ENCODE data around the gene SLC17A2. TPM values are rescaled to one million over a fixed set of nuclear protein-coding genes. Genes with fewer than 3 reads are reported as not detected.

The SLC17A2 gene
- total and polyA plus RNA-seq, 2 of the 8 experiments (the other 6 are each of a cell fraction or from before 2014, with no cell fraction given): not detected

DNA sequence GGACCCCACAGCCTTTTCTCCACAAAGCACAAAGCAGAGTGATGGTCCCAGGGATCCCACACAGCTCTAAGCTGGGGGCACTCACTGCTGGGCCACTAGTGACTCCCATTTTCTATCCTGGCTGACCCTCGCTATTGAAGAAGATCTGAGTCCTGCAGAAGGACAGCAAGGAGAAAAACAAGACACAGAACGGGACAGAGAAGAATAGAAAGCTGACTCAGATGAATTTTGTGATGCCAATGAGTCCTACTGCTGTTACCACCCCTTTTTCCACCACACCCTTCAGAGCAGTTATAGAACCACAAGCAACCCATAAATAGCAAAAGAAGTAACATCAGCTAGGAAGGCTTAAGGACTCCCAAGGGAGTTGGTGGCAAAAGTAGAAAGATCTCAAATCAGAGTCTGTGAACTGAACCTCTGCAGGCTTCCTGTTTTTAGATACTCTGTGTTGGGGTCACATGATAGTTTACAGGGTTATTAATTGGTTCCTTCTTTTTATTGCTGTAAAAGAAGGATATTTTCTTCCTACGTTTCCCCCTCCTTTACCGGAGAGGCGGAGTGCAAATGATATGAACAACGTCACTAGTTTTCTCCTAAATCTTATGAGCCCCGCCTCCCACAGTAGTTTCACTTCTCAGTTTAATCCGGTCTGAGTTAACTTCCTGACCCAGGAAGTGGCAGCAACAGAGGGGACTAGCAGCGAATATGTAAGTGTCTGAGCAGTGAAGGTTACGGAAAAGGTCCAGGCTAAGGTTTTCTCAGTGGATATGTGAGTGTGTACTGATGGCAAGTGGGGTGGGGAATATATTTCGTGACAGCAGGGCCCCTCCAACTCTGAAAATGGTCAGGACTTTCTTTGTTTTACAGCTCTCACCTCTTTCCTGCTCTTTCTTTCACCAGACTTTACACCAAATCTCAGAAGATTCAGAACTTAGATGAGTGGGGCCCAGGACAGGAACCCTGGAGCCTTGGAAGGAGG lies 31.9 kb upstream of the SLC17A2 start, which contains the start of gene TRIM38:
TSS of gene TRIM38 (plus strand) at position 654 of the 979 bp plus-strand sequence. CDS start 3,721 bp downstream, outside the sequence.
- Histone ChIP-seq H3K4me3 (ENCODE audit: extremely low read depth in 1 of 4, insufficient read depth in 2 of 4, low read depth in 3 of 4, low read length in 4 of 4) (peak within 1 kb of the TSS; percentile 38 to 51 (median 42); a peak in 7 of 8 replicates), H3K27ac (ENCODE audit: low read depth, low read length) (no peak within 1 kb of the TSS), H2AFZ (ENCODE audit: low read length) (peak within 1 kb of the TSS; percentile 37; the same call in 1 of the 2 replicates)

More for the DNA sequence above, 31.9 kb upstream of the SLC17A2 start, which contains the start of gene TRIM38:
- WGBS, 2 experiments (ENCODE audit: extremely low coverage in 1 of 2, insufficient coverage in 1 of 2, insufficient read length in 1 of 2, insufficient replicate concordance in 2 of 2, low coverage in 1 of 2, low lambda C conversion rate in 2 of 2, missing lambda C conversion rate in 1 of 2): 50% methylated on average over 11 of the region's 11 CpGs; no CpG with 5 or more reads in 1 of the 2 experiments
- FAIRE-seq: no peak
- CTCF ChIA-PET (ENCODE audit: partially characterized antibody): interaction anchor here (0.8 to 2.9 kb wide), 8 partner anchors 10 to 64 kb away, joined by 3 to 12 read pairs (median 4); no protein-coding TSS in a partner anchor
- no peak within 1 kb of the TSS for H2BK15ac ChIP-seq (ENCODE audit: low read length)
- peaks cover 4% of the 10 kb centered on the region for H3K23me2 ChIP-seq (ENCODE audit: low read depth, low read length)
- H3K14ac ChIP-seq (ENCODE audit: insufficient read length): no peak within 1 kb of the TSS
- no peak within 1 kb of the TSS for H3K23ac ChIP-seq (ENCODE audit: insufficient read length)
- H3K27me3 ChIP-seq (replicated peaks in 1 of 4; ENCODE audit: control insufficient read depth in 3 of 4, extremely low read depth in 1 of 4, insufficient read depth in 3 of 4, low read length in 3 of 4): peaks cover 0 to 2% (median 0%) of the 10 kb centered on the region in 4 experiments; a peak in 4 of 7 replicates
- no peaks in the 10 kb centered on the region; a peak in 1 of 4 replicates for H3K9me3 ChIP-seq (ENCODE audit: insufficient read depth in 2 of 2, low read depth in 1 of 2, low read length in 1 of 2)
- POLR2A ChIA-PET (ENCODE audit: partially characterized antibody): interaction anchor here (0.9 to 2.5 kb wide), 4 partner anchors 11 to 69 kb away, joined by 3 to 6 read pairs (median 3); a partner anchor contains a TSS
- peak within 1 kb of the TSS; percentile 76 to 87 for H3K4me2 ChIP-seq (ENCODE audit: insufficient read depth in 1 of 2, low read depth in 2 of 2, low read length in 2 of 2)
- no peak within 1 kb of the TSS for H4K8ac ChIP-seq (ENCODE audit: extremely low read depth, insufficient read depth, low read length)
- peaks cover 9 to 24% (median 21%) of the 10 kb centered on the region in 4 experiments for H3K4me1 ChIP-seq (replicated peaks in 1 of 4; ENCODE audit: control insufficient read depth in 3 of 4, insufficient read depth in 4 of 4, low read length in 3 of 4)
- no peak within 1 kb of the TSS for H2BK12ac ChIP-seq (ENCODE audit: low read depth, low read length)
- no peaks in the 10 kb centered on the region for H4K20me1 ChIP-seq (replicated peaks in 1 of 2; ENCODE audit: control insufficient read depth in 1 of 2, insufficient read depth in 2 of 2, low read length in 2 of 2)
- H3K9ac ChIP-seq (replicated peaks in 1 of 4; ENCODE audit: extremely low read depth in 1 of 4, low read depth in 3 of 4, low read length in 3 of 4): no peak within 1 kb of the TSS; a peak in 1 of 7 replicates
- TF ChIP-seq CBX5 (IDR thresholded peaks at IDR 0.05; ENCODE audit: low read depth, low read length): no peak
- no peak for TF ChIP-seq TCF12 (IDR thresholded peaks at IDR 0.05; ENCODE audit: low read depth, low read length)
- no peak for TF ChIP-seq RNF2 (IDR thresholded peaks at IDR 0.05; ENCODE audit: borderline replicate concordance, low read depth, low read length, missing control alignments, poor library complexity, severe bottlenecking)
- TF ChIP-seq RAD21 (IDR thresholded peaks at IDR 0.05 in 1 of 2, conservative IDR thresholded peaks at IDR 0.05 in 1 of 2; ENCODE audit: low read depth in 2 of 2, low read length in 2 of 2): no peak
- H2AK5ac ChIP-seq (ENCODE audit: low read depth, low read length): no peak within 1 kb of the TSS
- H2BK5ac ChIP-seq (ENCODE audit: low read depth, low read length): no peak within 1 kb of the TSS
- H3K79me1 ChIP-seq (ENCODE audit: low read depth, low read length): no peaks in the 10 kb centered on the region
- DNase-seq (ENCODE audit: low read depth in 1 of 2, low spot score in 2 of 2): no peak
- no peak within 1 kb of the TSS for H4K91ac ChIP-seq (replicated peaks; ENCODE audit: insufficient read length, low read length)
- no peaks in the 10 kb centered on the region for H3K79me2 ChIP-seq (ENCODE audit: control insufficient read depth in 1 of 2, insufficient read depth in 2 of 2, low read length in 2 of 2)
- no peak within 1 kb of the TSS for H3K18ac ChIP-seq (ENCODE audit: extremely low read depth, low read length)
- H2BK120ac ChIP-seq (replicated peaks; ENCODE audit: low read depth, low read length): peak within 1 kb of the TSS; percentile 69
- no peak within 1 kb of the TSS for H4K5ac ChIP-seq (ENCODE audit: insufficient read length, low read depth, low read length)
- H3K36me3 ChIP-seq (ENCODE audit: control insufficient read depth in 2 of 4, insufficient read depth in 4 of 4, low read length in 3 of 4): no peaks in the 10 kb centered on the region
- no peak within 1 kb of the TSS for H3K4ac ChIP-seq (replicated peaks; ENCODE audit: insufficient read length, low read depth, low read length)
- H2BK20ac ChIP-seq (ENCODE audit: low read length): no peak within 1 kb of the TSS
- no peak within 1 kb of the TSS for H3K56ac ChIP-seq (replicated peaks; ENCODE audit: insufficient read length, low read depth, low read length)

Data from H1 (cell line).